Activated T-helper 17 cell treated with anti-CD3 and anti-CD28 coated beads, Interleukin-2, amount 50 U/mL, for 72 hours (primary cell): ENCODE measurements around the gene ROR2. TPM values are rescaled to one million over a fixed set of nuclear protein-coding genes. Genes with fewer than 3 reads are reported as not detected.
A peak's percentile ranks its signal among the peaks of the same experiment; 100 is the strongest.

Experiments
- ATAC-seq: fragments of 150-1000 bp; cut with Tn5 transposase; replicated peaks from 2 replicates; pipeline ENCODE4 v1.10.0; 2021; ENCODE audit warnings: mild to moderate bottlenecking, moderate library complexity
- H3K27ac Mint-ChIP-seq: one replicate; pipeline ENCODE4 v1.8.0; 2022; ENCODE audit warnings: mixed read lengths
- H3K27me3 Mint-ChIP-seq: one replicate; pipeline ENCODE4 v1.8.0; 2022; ENCODE audit warnings: mixed read lengths
- H3K36me3 Mint-ChIP-seq: one replicate; pipeline ENCODE4 v1.8.0; 2022; ENCODE audit warnings: low read depth, mild to moderate bottlenecking, mixed read lengths
- H3K4me1 Mint-ChIP-seq: one replicate; pipeline ENCODE4 v1.8.0; 2022; ENCODE audit warnings: mixed read lengths
- H3K4me3 Mint-ChIP-seq: one replicate; pipeline ENCODE4 v1.8.0; 2022; ENCODE audit warnings: mild to moderate bottlenecking, mixed read lengths
- H3K9me3 Mint-ChIP-seq: one replicate; pipeline ENCODE4 v1.8.0; 2022; ENCODE audit warnings: mixed read lengths
- total RNA-seq, 2 donors: library from RNA; stranded (reverse); gene quantifications; one replicate each; pipeline ENCODE4 v1.2.3, GENCODE V29; 2022

The ROR2 gene
- total RNA-seq, 2 donors from 2014 or later: 0.08 TPM; not detected in 1

DNA sequence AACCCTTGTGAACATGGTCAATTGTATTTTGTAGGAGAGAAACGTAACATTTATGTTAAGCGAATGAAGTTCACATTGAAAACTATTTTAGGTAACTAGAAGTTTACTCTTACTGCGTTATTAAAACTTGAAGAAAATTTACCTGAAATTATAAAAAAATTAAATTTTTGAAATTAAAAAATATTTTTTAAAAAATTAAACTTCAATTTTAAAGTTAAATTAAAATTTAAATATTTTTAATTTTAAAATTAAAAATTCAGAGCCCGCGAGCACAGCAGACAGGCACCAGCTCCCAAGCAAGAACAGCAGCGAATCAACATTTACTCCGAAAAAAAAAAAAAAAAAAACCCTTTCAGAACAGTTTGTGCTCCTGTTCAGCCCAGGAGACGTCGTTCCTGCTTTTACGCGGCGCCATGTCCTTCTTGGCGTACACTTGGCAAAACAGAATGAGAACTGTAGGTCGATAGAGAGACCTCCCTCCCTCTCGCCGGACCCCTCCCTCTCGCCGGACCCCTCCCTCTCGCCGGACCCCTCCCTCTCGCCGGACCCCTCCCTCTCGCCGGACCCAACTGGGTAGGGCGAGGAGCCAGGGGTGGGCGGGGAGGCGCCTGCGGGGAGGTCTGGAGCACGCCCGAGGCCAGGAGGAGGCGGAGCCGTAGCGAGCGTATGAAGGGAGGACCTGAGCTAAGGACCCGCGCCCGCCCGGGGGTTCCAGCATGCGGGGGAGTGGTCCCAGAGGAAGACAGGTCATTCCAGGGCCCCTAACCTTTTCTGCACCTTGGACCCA is 235.8 kb downstream of the ROR2 start:
- H3K9me3 Mint-ChIP-seq: peaks cover 4% of the 10 kb centered on the region
- H3K27me3 Mint-ChIP-seq: peaks cover 31% of the 10 kb centered on the region
- peaks cover 5% of the 10 kb centered on the region for H3K4me1 Mint-ChIP-seq
- ATAC-seq: no peak
- H3K4me3 Mint-ChIP-seq: no peak overlapping the region
- no peak overlapping the region for H3K27ac Mint-ChIP-seq
- no peaks in the 10 kb centered on the region for H3K36me3 Mint-ChIP-seq

GRCh38 chr9:91712811-91713210 is 237.2 kb downstream of the ROR2 start:
- ATAC-seq: no peak
- peaks cover 4% of the 10 kb centered on the region for H3K9me3 Mint-ChIP-seq
- H3K36me3 Mint-ChIP-seq: no peaks in the 10 kb centered on the region
- peaks cover 5% of the 10 kb centered on the region for H3K4me1 Mint-ChIP-seq
- no peak overlapping the region for H3K4me3 Mint-ChIP-seq
- H3K27me3 Mint-ChIP-seq: peaks cover 22% of the 10 kb centered on the region
- H3K27ac Mint-ChIP-seq: no peak overlapping the region

DNA sequence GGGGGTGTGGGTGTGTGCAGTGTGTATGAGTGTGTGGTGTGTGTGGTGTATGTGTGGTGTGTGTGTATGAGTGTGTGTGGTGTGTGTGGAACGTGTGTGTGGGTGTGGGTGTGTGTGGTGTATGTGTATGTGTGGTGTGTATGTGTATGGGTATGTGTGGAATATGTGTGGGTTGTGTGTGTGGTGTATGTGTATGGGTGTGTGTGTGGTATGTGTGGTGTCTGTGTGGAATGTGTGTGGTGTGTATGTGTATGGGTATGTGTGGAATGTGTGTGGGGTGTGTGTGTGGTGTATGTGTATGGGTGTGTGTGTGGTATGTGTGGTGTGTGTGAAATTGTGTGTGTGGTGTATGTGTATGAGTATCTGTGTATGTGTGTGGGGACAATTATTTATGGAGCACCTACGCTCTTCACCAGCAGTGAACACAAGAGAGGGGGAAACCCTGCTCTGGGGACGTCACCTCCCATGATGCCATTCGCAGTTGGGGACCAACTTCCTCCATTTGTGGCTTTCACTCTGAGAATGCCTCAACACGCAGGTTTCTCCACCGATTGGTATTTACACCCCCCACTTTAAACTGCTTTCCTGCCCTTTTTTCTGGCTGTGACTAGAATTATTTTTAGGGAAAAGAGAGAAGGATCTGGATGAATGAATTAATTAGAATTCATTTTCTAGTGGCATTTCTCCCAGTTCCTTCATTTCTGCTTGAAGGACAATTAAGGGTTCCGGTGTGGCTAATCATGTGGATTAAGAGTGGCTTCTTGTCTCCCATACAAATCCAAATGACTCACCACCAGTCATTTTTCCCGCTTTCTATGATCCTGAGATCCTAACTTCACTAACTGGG is 238.1 kb downstream of the ROR2 start:
- Mint-ChIP-seq H3K27ac (no peak overlapping the region), H3K4me3 (no peak overlapping the region), H3K4me1 (peaks cover 5% of the 10 kb centered on the region), H3K9me3 (peaks cover 4% of the 10 kb centered on the region), H3K36me3 (no peaks in the 10 kb centered on the region), H3K27me3 (peaks cover 14% of the 10 kb centered on the region)
- ATAC-seq: peak; percentile 96

- Mint-ChIP-seq H3K36me3 (no peaks in the 10 kb centered on the region), H3K27ac (no peak overlapping the region), H3K4me3 (no peak overlapping the region), H3K27me3 (peaks cover 6% of the 10 kb centered on the region), H3K9me3 (peaks cover 5% of the 10 kb centered on the region), H3K4me1 (peaks cover 5% of the 10 kb centered on the region)
- no peak for ATAC-seq
Measured at GRCh38 chr9:91710158-91710557, 239.9 kb downstream of the ROR2 start.

DNA sequence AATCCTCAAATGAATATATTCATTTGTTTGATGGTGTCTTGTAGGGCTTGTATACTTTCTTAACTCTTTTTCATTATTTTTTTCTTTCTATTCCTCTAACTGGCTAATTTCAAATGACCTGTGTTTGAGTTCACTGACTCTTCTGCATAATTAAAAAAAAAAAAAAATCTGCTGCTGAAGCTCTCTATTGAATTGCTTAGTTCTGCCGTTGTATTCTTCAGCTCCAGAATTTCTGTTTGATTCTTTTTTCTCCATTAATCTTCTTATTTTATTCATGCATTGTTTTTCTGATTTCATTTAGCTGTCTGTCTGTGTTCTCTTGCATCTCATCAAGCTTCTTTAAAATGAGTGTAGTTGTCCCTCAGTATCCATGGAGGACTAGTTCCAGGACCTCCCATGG is 244.6 kb downstream of the ROR2 start:
- Mint-ChIP-seq H3K4me3 (no peak overlapping the region), H3K27me3 (peaks cover 17% of the 10 kb centered on the region), H3K36me3 (no peaks in the 10 kb centered on the region), H3K27ac (no peak overlapping the region), H3K9me3 (peaks cover 5% of the 10 kb centered on the region), H3K4me1 (no peaks in the 10 kb centered on the region)
- ATAC-seq: no peak

- Mint-ChIP-seq H3K36me3 (no peaks in the 10 kb centered on the region), H3K4me1 (peaks cover 4% of the 10 kb centered on the region), H3K9me3 (peaks cover 2% of the 10 kb centered on the region), H3K27ac (no peak overlapping the region), H3K27me3 (peaks cover 12% of the 10 kb centered on the region), H3K4me3 (no peak overlapping the region)
- no peak for ATAC-seq
Measured at GRCh38 chr9:91700475-91700874, 249.6 kb downstream of the ROR2 start.

DNA sequence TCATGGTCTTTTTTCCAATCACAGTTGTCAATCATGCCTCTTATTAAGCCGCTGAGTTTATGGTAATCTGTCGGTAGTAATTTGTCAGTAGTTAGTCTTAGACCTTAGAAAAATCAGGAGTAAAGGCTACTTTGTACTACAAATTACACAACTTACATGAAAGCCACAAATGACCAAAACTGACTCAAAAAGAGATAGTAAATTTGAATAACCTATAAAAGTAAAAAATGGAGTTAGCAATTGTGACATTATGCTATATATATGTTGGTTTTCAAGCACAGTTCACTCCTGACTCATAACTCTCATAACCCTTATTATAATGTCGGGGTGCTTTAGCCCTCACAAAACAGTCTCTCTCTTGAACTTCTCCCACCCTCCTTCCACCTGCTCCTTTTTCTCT is 251.8 kb downstream of the ROR2 start:
- Mint-ChIP-seq H3K27me3 (peaks cover 11% of the 10 kb centered on the region), H3K4me1 (peaks cover 8% of the 10 kb centered on the region), H3K27ac (peak overlapping the region; percentile 31), H3K9me3 (no peaks in the 10 kb centered on the region), H3K36me3 (no peaks in the 10 kb centered on the region), H3K4me3 (no peak overlapping the region)
- ATAC-seq: peak; percentile 80

GRCh38 chr9:91697201-91697600 is 252.8 kb downstream of the ROR2 start:
- no peaks in the 10 kb centered on the region for H3K36me3 Mint-ChIP-seq
- no peak overlapping the region for H3K27ac Mint-ChIP-seq
- H3K4me1 Mint-ChIP-seq: peaks cover 8% of the 10 kb centered on the region
- ATAC-seq: no peak
- peaks cover 7% of the 10 kb centered on the region for H3K27me3 Mint-ChIP-seq
- no peaks in the 10 kb centered on the region for H3K9me3 Mint-ChIP-seq
- H3K4me3 Mint-ChIP-seq: no peak overlapping the region

- Mint-ChIP-seq H3K27me3 (no peaks in the 10 kb centered on the region), H3K4me3 (no peak overlapping the region), H3K4me1 (peaks cover 8% of the 10 kb centered on the region), H3K36me3 (no peaks in the 10 kb centered on the region), H3K9me3 (no peaks in the 10 kb centered on the region), H3K27ac (no peak overlapping the region)
- no peak for ATAC-seq
Measured at GRCh38 chr9:91694081-91694870, 255.8 kb downstream of the ROR2 start.

DNA sequence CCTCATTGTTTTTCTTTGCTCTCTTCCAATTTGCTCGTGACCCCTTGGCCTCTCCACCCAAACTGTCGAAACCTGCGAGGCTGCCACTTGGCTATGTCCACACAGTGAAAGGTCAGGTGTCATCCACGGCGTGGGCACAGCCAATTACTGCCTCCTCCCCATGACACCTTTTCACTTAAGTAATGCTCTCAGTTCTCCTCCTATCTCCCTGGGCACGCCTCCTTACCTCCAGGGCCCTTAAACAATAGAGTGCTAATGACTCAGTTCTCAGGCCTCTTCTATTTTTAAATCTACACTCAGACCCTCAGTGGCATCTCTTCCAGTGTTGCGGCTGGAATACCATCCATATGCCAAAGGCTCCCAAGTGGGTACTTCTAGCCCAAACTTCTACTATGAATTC is 256.8 kb downstream of the ROR2 start:
- Mint-ChIP-seq H3K4me1 (peaks cover 8% of the 10 kb centered on the region), H3K9me3 (no peaks in the 10 kb centered on the region), H3K4me3 (no peak overlapping the region), H3K27ac (no peak overlapping the region), H3K36me3 (no peaks in the 10 kb centered on the region), H3K27me3 (no peaks in the 10 kb centered on the region)
- no peak for ATAC-seq

DNA sequence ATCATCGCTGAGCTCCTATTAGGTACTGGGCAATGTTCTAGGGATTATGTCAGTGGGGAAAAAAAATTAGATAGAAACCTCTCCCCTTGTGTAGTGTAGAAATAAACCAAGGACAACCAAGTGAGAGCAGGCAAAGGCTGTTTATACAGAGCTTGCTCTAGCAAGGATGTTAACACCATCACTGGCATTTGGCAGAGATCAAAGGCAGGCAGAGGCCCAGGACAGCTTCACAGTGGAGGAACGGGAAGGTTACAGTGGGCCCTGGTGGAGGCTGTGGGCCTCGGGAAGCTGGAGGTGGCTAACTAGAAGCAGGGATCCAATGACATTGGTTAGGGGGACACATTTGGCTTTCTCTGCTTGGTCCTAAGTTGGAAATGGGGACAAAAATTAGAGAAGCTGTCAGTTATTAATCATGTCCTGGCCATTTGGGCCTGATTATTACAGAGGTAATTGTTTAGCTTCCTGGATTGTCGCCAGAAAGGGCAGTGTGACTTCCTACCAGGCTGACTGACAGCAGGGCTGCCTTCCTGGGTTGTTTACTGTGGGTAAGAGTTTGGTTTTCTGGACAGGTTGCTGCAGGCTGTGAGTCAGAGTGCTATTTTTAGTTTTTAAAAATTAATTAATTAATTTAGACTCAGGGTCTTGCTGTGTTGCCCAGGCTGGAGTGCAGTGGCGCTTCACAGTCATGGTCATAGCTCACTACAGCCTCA is 259.3 kb downstream of the ROR2 start:
- peak overlapping the region; percentile 12 for H3K27ac Mint-ChIP-seq
- no peak for ATAC-seq

DNA sequence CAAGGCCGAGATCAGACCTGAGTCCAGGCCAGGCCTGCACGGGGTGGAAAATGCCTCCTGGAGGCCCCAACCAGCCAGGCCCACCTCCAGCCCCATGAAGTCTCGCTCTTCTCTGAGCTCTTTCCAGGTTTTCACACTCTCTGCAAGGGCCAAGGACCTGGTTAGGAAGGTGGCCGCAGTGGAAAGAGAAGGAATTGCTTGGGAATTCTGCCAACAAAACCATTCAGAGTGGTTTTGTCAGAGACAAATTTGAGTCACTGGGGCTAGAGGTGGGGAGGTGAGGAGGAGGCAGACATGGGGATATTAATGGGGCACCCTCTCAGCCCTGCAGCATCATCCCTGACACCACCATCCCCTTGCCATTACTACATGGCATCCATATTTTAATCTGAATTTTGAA is 261.0 kb downstream of the ROR2 start:
- Mint-ChIP-seq H3K27ac (no peak overlapping the region), H3K4me3 (no peak overlapping the region), H3K36me3 (no peaks in the 10 kb centered on the region), H3K4me1 (no peaks in the 10 kb centered on the region), H3K9me3 (no peaks in the 10 kb centered on the region), H3K27me3 (no peaks in the 10 kb centered on the region)
- no peak for ATAC-seq

More for the DNA sequence above, 259.3 kb downstream of the ROR2 start:
- Mint-ChIP-seq H3K4me1 (peaks cover 5% of the 10 kb centered on the region), H3K9me3 (no peaks in the 10 kb centered on the region), H3K27me3 (no peaks in the 10 kb centered on the region), H3K4me3 (no peak overlapping the region), H3K36me3 (no peaks in the 10 kb centered on the region)

GRCh38 chr9:91683269-91683668 is 266.8 kb downstream of the ROR2 start:
- H3K4me3 Mint-ChIP-seq: no peak overlapping the region
- peaks cover 14% of the 10 kb centered on the region for H3K27me3 Mint-ChIP-seq
- H3K36me3 Mint-ChIP-seq: no peaks in the 10 kb centered on the region
- H3K4me1 Mint-ChIP-seq: no peaks in the 10 kb centered on the region
- H3K27ac Mint-ChIP-seq: no peak overlapping the region
- ATAC-seq: no peak
- no peaks in the 10 kb centered on the region for H3K9me3 Mint-ChIP-seq

- no peak for ATAC-seq
- no peaks in the 10 kb centered on the region for H3K9me3 Mint-ChIP-seq
- no peak overlapping the region for H3K27ac Mint-ChIP-seq
- H3K4me3 Mint-ChIP-seq: no peak overlapping the region
- no peaks in the 10 kb centered on the region for H3K36me3 Mint-ChIP-seq
- peaks cover 16% of the 10 kb centered on the region for H3K27me3 Mint-ChIP-seq
- H3K4me1 Mint-ChIP-seq: no peaks in the 10 kb centered on the region
Measured at GRCh38 chr9:91682806-91683205, 267.2 kb downstream of the ROR2 start.
